Neural cell (in vitro differentiated cells): ENCODE data around the gene ZNF678. TPM values are rescaled to one million over a fixed set of nuclear protein-coding genes. Genes with fewer than 3 reads are reported as not detected.

Source experiments
- H2AFZ ChIP-seq: fragments of 200-600, 300-800 bp; sonication (generic), shearing (Covaris generic); 2 replicates; pipeline ENCODE4 v1.6.0; 2014; ENCODE audit warnings: low read depth, mild to moderate bottlenecking, antibody characterized with exemption, low read length, moderate library complexity
- H3F3A ChIP-seq: fragments of 200-600 bp; shearing (Covaris generic); 2 replicates; pipeline ENCODE4 v1.6.1; 2016; ENCODE audit warnings: mild to moderate bottlenecking, moderate library complexity, mixed read lengths, antibody characterized with exemption, low read length; ENCODE audit not compliant: insufficient read depth, poor library complexity, severe bottlenecking
- H3K27ac ChIP-seq: fragments of 200-600, 300-800 bp; sonication (generic), shearing (Covaris generic); 2 replicates; pipeline ENCODE4 v1.5.1; 2014; ENCODE audit warnings: mild to moderate bottlenecking, low read length, moderate library complexity
- H3K27me3 ChIP-seq: fragments of 300-800, 200-600 bp; sonication (generic), shearing (Covaris generic); 2 replicates; pipeline ENCODE4 v1.6.0; 2014; ENCODE audit warnings: mild to moderate bottlenecking, low read depth, low read length, moderate library complexity; ENCODE audit not compliant: insufficient read depth
- H3K36me3 ChIP-seq: fragments of 300-800, 200-600 bp; sonication (generic), shearing (Covaris generic); 2 replicates; pipeline ENCODE4 v1.5.1; 2014; ENCODE audit warnings: mild to moderate bottlenecking, antibody characterized with exemption, low read length, moderate library complexity; ENCODE audit not compliant: insufficient read depth
- H3K4me2 ChIP-seq: fragments of 300-800, 200-600 bp; sonication (generic), shearing (Covaris generic); 2 replicates; pipeline ENCODE4 v1.6.0; 2014; ENCODE audit warnings: mild to moderate bottlenecking, low read length
- H3K4me3 ChIP-seq: fragments of 300-800, 200-600 bp; sonication (generic), shearing (Covaris generic); 2 replicates; pipeline ENCODE4 v1.5.1; 2014; ENCODE audit warnings: mild to moderate bottlenecking, low read length, moderate library complexity
- H3K79me2 ChIP-seq: fragments of 200-600 bp; shearing (Covaris generic); replicated peaks from 2 replicates; pipeline ENCODE4 v1.6.0; 2014; ENCODE audit warnings: mild to moderate bottlenecking, low read length, moderate library complexity; ENCODE audit not compliant: insufficient read depth
- H3K9ac ChIP-seq: fragments of 300-800, 200-600 bp; sonication (generic), shearing (Covaris generic); 2 replicates; pipeline ENCODE4 v1.6.1; 2016; ENCODE audit warnings: mild to moderate bottlenecking, low read length, mixed read lengths
- H3K9me2 ChIP-seq: fragments of 200-600 bp; shearing (Covaris generic); 2 replicates; pipeline ENCODE4 v1.6.1; 2016; ENCODE audit warnings: mild to moderate bottlenecking, low read length, mixed read lengths; ENCODE audit not compliant: insufficient read depth
- H3K9me3 ChIP-seq: fragments of 200-600, 300-800 bp; sonication (generic), shearing (Covaris generic); 2 replicates; pipeline ENCODE4 v1.6.1; 2016; ENCODE audit warnings: mild to moderate bottlenecking, mixed run types, low read length, moderate library complexity, mixed read lengths
- H4K20me1 ChIP-seq: fragments of 200-600 bp; shearing (Covaris generic); 2 replicates; pipeline ENCODE4 v1.6.1; 2016; ENCODE audit warnings: mild to moderate bottlenecking, mixed run types; ENCODE audit not compliant: insufficient read depth
- CTCF ChIP-seq: fragments of 450-650 bp; IDR thresholded peaks from 2 replicates; pipeline ENCODE4 v1.5.1; 2014; ENCODE audit warnings: antibody characterized with exemption, mild to moderate bottlenecking, moderate library complexity; ENCODE audit not compliant: poor library complexity, severe bottlenecking
- EP300 ChIP-seq: fragments of 450-650 bp; conservative IDR thresholded peaks from 2 replicates; pipeline ENCODE4 v1.6.1; 2014; ENCODE audit warnings: antibody characterized with exemption, mild to moderate bottlenecking, moderate library complexity; ENCODE audit not compliant: poor library complexity, severe bottlenecking
- EZH2 ChIP-seq: fragments of 200-600, 300-800 bp; shearing (Covaris generic), sonication (generic); IDR thresholded peaks from 2 replicates; pipeline ENCODE4 v1.6.1; 2014; ENCODE audit warnings: antibody characterized with exemption, low read length, borderline replicate concordance, mild to moderate bottlenecking; ENCODE audit not compliant: insufficient read depth, poor library complexity, severe bottlenecking
- MXI1 ChIP-seq: fragments of 450-650 bp; conservative IDR thresholded peaks from 2 replicates; pipeline ENCODE4 v1.6.1; 2014; ENCODE audit warnings: antibody characterized with exemption, mild to moderate bottlenecking; ENCODE audit not compliant: poor library complexity, severe bottlenecking
- POLR2AphosphoS5 ChIP-seq: IDR thresholded peaks from 2 replicates; pipeline ENCODE4 v1.6.1; 2012
- RAD21 ChIP-seq: fragments of 450-650 bp; conservative IDR thresholded peaks from 2 replicates; pipeline ENCODE4 v1.6.1; 2014; ENCODE audit warnings: antibody characterized with exemption, mild to moderate bottlenecking, moderate library complexity
- REST ChIP-seq: IDR thresholded peaks from 2 replicates; pipeline ENCODE4 v1.6.1; 2012; ENCODE audit warnings: borderline replicate concordance
- SMC3 ChIP-seq: fragments of 450-650 bp; conservative IDR thresholded peaks from 2 replicates; pipeline ENCODE4 v1.6.1; 2014; ENCODE audit warnings: antibody characterized with exemption, mild to moderate bottlenecking, moderate library complexity; ENCODE audit not compliant: poor library complexity
- TAF1 ChIP-seq: IDR thresholded peaks from 2 replicates; pipeline ENCODE4 v1.6.1; 2012; ENCODE audit warnings: low read depth
- polyA plus RNA-seq: library from polyadenylated mRNA; depleted of rRNA; stranded (reverse); fragments of >200 nt; gene quantifications from 2 replicates; pipeline ENCODE4 v1.2.3, GENCODE V29; 2014

The ZNF678 gene
- polyA plus RNA-seq, 1 donor from 2014 or later: 25.9 TPM

- no peak for TF ChIP-seq SMC3
- TF ChIP-seq MXI1: no peak
- no peak for TF ChIP-seq TAF1
- TF ChIP-seq EZH2: no peak
- TF ChIP-seq POLR2AphosphoS5: no peak
- no peak for TF ChIP-seq REST
- no peak for TF ChIP-seq CTCF
- TF ChIP-seq RAD21: no peak
- TF ChIP-seq EP300: no peak
- no peaks in the 10 kb centered on the region for H4K20me1 ChIP-seq
- no peak overlapping the region for H3K4me2 ChIP-seq
- no peaks in the 10 kb centered on the region for H3K9me2 ChIP-seq
- H3K27me3 ChIP-seq: no peaks in the 10 kb centered on the region
- H2AFZ ChIP-seq: no peak overlapping the region
- no peaks in the 10 kb centered on the region for H3F3A ChIP-seq
- no peaks in the 10 kb centered on the region for H3K9me3 ChIP-seq
- H3K9ac ChIP-seq: no peak overlapping the region
- no peaks in the 10 kb centered on the region for H3K79me2 ChIP-seq
- H3K4me3 ChIP-seq: no peak overlapping the region
- no peaks in the 10 kb centered on the region for H3K36me3 ChIP-seq
- no peak overlapping the region for H3K27ac ChIP-seq
Measured at GRCh38 chr1:227718932-227719331, 155.6 kb downstream of the ZNF678 start.

GRCh38 chr1:227723474-227723873 lies 160.1 kb downstream of the ZNF678 start:
- Histone ChIP-seq H3K9ac (no peak overlapping the region), H3K79me2 (no peaks in the 10 kb centered on the region), H3K4me2 (no peak overlapping the region), H4K20me1 (no peaks in the 10 kb centered on the region), H3K36me3 (no peaks in the 10 kb centered on the region), H3K27me3 (no peaks in the 10 kb centered on the region), H3K9me3 (no peaks in the 10 kb centered on the region), H3K27ac (no peak overlapping the region), H3K4me3 (no peak overlapping the region), H3F3A (no peaks in the 10 kb centered on the region), H3K9me2 (no peaks in the 10 kb centered on the region), H2AFZ (no peak overlapping the region)
- TF ChIP-seq SMC3: no peak
- no peak for TF ChIP-seq POLR2AphosphoS5
- no peak for TF ChIP-seq TAF1
- no peak for TF ChIP-seq EP300
- TF ChIP-seq RAD21: no peak

GRCh38 chr1:227725046-227725445 lies 161.7 kb downstream of the ZNF678 start:
- no peaks in the 10 kb centered on the region for H3K79me2 ChIP-seq
- H3K4me3 ChIP-seq: no peak overlapping the region
- H3K27me3 ChIP-seq: no peaks in the 10 kb centered on the region
- H3K4me2 ChIP-seq: no peak overlapping the region
- no peaks in the 10 kb centered on the region for H3K36me3 ChIP-seq
- H3K9me3 ChIP-seq: no peaks in the 10 kb centered on the region
- no peak overlapping the region for H3K9ac ChIP-seq
- H3F3A ChIP-seq: no peaks in the 10 kb centered on the region
- TF ChIP-seq MXI1: no peak
- TF ChIP-seq SMC3: no peak
- no peak for TF ChIP-seq RAD21
- no peak for TF ChIP-seq EP300
- TF ChIP-seq EZH2: no peak
- H2AFZ ChIP-seq: no peak overlapping the region
- no peaks in the 10 kb centered on the region for H4K20me1 ChIP-seq
- no peak overlapping the region for H3K27ac ChIP-seq
- H3K9me2 ChIP-seq: no peaks in the 10 kb centered on the region
